HG02852 (cell line): Measurements from ENCODE around the gene SSBP4.
"Not testable (repeated sequence)": the region's sequence is repeated elsewhere in the genome, so short reads cannot be mapped to it uniquely, and the experiment has no call there.

Source experiments
- ATAC-seq: cut with Tn5 transposase; IDR thresholded peaks from one replicate; pipeline ENCODE4 v1.9.1; 2021; ENCODE audit warnings: mild to moderate bottlenecking, moderate library complexity; ENCODE audit not compliant: unreplicated experiment

SSBP4 gene

GRCh38 chr19:18419195-18419698 lies at the start of gene SSBP4:
TSS of gene SSBP4 (plus strand) at chr19:18419398. CDS start at chr19:18419649, 251 bp downstream.
- peak; percentile 45 for ATAC-seq

- ATAC-seq = no peak
These were observed 45.7 kb upstream of the SSBP4 start for GRCh38 chr19:18373407-18373891.

- ATAC-seq = peak; percentile 77
These were observed 45.1 kb upstream of the SSBP4 start for GRCh38 chr19:18373892-18374629.

- ATAC-seq = no peak
These were observed 42.2 kb upstream of the SSBP4 start for GRCh38 chr19:18377026-18377425.

- no peak for ATAC-seq
These were observed 39.1 kb upstream of the SSBP4 start for GRCh38 chr19:18379803-18380747.

- no peak for ATAC-seq
These were observed 38.4 kb upstream of the SSBP4 start for GRCh38 chr19:18380843-18381242.

- ATAC-seq = not testable (repeated sequence)
These were observed 35.6 kb upstream of the SSBP4 start for GRCh38 chr19:18383622-18384021.

GRCh38 chr19:18384775-18385174 lies 34.4 kb upstream of the SSBP4 start:
- ATAC-seq = no peak

- no peak for ATAC-seq
These were observed 33.9 kb upstream of the SSBP4 start for GRCh38 chr19:18385359-18385674.

- ATAC-seq = no peak
These were observed 33.3 kb upstream of the SSBP4 start, which contains the start of gene GDF15 for GRCh38 chr19:18385675-18386542. TSS of gene GDF15 (plus strand) at chr19:18386158. CDS start at chr19:18386190, 32 bp downstream.

- ATAC-seq = no peak
These were observed 32.5 kb upstream of the SSBP4 start for GRCh38 chr19:18386543-18387271.

- ATAC-seq = peak; percentile 58
These were observed 30.9 kb upstream of the SSBP4 start for GRCh38 chr19:18388100-18388959.

GRCh38 chr19:18388960-18389725 lies 30.1 kb upstream of the SSBP4 start:
- no peak for ATAC-seq

GRCh38 chr19:18389726-18390064 lies 29.5 kb upstream of the SSBP4 start:
- no peak for ATAC-seq

- ATAC-seq = no peak
These were observed 28.9 kb upstream of the SSBP4 start for GRCh38 chr19:18390065-18390907.

- ATAC-seq = no peak
These were observed 27.6 kb upstream of the SSBP4 start for GRCh38 chr19:18391509-18392075.

- ATAC-seq = no peak
These were observed 26.8 kb upstream of the SSBP4 start for GRCh38 chr19:18392417-18392816.
